BLaER1 (cell line): Measurements from ENCODE around the gene PYDC1.
"Not testable (repeated sequence)": the region's sequence is repeated elsewhere in the genome, so short reads cannot be mapped to it uniquely, and the experiment has no call there.

Experiments used
- H3K27ac ChIP-seq: shearing (Covaris generic); formaldehyde crosslinking; 2 replicates; pipeline ENCODE4 v1.8.1; 2022
- H3K27me3 ChIP-seq: shearing (Covaris generic); formaldehyde crosslinking; 2 replicates; pipeline ENCODE4 v1.8.1; 2022
- H3K36me3 ChIP-seq: shearing (Covaris generic); formaldehyde crosslinking; 2 replicates; pipeline ENCODE4 v1.8.1; 2022
- H3K4me1 ChIP-seq: shearing (Covaris generic); formaldehyde crosslinking; 2 replicates; pipeline ENCODE4 v1.8.1; 2022
- H3K4me2 ChIP-seq: shearing (Covaris generic); formaldehyde crosslinking; 2 replicates; pipeline ENCODE4 v1.8.1; 2022
- H3K4me3 ChIP-seq: shearing (Covaris generic); formaldehyde crosslinking; 2 replicates; pipeline ENCODE4 v1.8.1; 2022
- H3K9ac ChIP-seq: shearing (Covaris generic); formaldehyde crosslinking; 2 replicates; pipeline ENCODE4 v1.8.1; 2022
- H3K9me3 ChIP-seq: shearing (Covaris generic); formaldehyde crosslinking; 2 replicates; pipeline ENCODE4 v1.8.1; 2022
- H4K20me1 ChIP-seq: shearing (Covaris generic); formaldehyde crosslinking; 2 replicates; pipeline ENCODE4 v1.8.1; 2022
- Cebpa-rat ChIP-seq: shearing (Covaris generic); IDR thresholded peaks from 2 replicates; pipeline ENCODE4 v1.8.1; 2022

The PYDC1 gene

DNA sequence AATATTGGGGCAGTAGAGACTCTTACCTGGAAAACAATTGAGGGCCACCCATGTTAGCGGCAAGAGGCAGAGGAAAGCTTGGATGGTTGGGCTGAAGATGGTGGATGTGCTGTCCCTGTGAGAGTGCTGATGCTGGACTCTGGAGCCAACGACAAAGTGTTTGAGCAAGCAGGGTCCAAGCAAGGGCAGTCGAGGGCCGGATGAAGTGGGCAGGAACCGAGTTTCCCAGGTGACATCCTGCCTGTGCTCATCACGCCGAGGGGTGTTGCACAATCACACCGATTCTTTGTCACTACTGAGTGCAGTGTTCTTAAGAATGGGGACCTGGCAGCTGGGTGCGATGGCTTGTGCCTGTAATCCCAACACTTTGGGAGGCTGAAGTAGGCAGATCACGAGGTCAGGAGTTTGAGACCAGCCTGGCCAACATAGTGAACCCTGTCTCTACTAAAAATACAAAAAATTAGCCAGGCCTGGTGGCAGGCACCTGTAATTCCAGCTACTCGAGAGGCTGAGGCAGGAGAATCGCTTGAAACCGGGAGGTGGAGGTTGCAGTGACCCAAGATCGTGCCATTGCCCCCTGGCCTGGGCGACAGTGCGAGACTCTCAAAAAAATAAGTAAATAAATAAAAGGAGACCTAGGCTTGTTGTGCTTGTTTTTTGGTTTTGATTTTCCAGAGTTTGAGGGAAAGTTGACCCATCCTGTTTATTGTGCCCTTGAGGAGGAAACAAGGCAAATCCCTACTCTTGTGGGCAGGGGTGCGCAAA is 20.4 kb downstream of the PYDC1 start:
- Histone ChIP-seq H3K4me3 (no peak overlapping the region), H3K27me3 (no peaks in the 10 kb centered on the region), H3K9me3 (no peaks in the 10 kb centered on the region), H3K4me2 (no peak overlapping the region), H3K9ac (no peak overlapping the region), H3K4me1 (peaks cover 37% of the 10 kb centered on the region), H3K27ac (no peak overlapping the region), H4K20me1 (peaks cover 100% of the 10 kb centered on the region), H3K36me3 (peaks cover 88% of the 10 kb centered on the region)
- TF ChIP-seq Cebpa-rat, result no peak; the same call in 1 of the 2 replicates

DNA sequence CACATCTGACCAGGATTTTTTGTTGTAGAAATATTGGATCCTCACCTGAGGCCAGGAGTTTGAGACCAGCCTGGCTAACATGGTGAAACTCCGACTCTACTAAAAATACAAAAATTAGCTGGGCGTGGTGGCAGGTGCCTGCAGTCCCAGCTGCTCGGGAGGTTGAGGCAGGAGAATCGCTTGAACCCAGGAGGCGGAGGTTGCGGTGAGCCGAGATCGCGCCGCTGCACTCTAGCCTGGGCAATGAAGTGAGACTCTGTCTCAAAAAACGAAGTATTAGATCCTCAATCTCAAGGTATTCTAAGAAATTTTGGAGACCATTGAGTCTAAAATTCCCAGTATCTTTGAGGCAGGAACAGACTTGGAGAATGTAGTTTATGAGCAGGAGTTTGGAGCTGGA is 21.1 kb downstream of the PYDC1 start:
- Histone ChIP-seq H4K20me1 (peaks cover 100% of the 10 kb centered on the region), H3K36me3 (peaks cover 94% of the 10 kb centered on the region), H3K4me1 (peaks cover 30% of the 10 kb centered on the region)
- not testable (repeated sequence) for H3K4me3 ChIP-seq, H3K9me3 ChIP-seq, H3K4me2 ChIP-seq, H3K9ac ChIP-seq, H3K27ac ChIP-seq, H3K27me3 ChIP-seq

DNA sequence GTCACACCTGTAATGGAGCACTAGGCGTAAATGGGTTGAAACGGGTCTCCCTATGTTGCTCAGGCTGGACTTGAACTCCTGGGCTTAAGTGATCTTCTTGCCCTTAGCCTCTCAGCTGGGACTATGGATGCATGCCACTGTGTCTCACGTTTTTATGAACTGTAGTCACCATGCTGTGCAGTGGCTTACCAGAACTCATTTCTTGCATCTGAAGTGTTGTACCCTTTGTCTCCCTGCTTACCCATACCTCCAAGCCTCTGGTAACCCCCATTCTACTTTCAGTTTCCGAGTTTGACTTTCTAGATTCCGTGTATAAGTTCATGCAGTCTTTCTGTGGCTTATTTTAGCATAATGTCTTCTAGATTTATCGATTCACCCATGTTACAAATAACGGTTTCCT is 22.0 kb downstream of the PYDC1 start:
- peaks cover 100% of the 10 kb centered on the region for H4K20me1 ChIP-seq
- H3K27me3 ChIP-seq, result no peaks in the 10 kb centered on the region
- no peaks in the 10 kb centered on the region for H3K9me3 ChIP-seq
- H3K4me2 ChIP-seq, result no peak overlapping the region
- no peak overlapping the region for H3K27ac ChIP-seq
- TF ChIP-seq Cebpa-rat, result no peak
- H3K4me3 ChIP-seq, result no peak overlapping the region
- peaks cover 21% of the 10 kb centered on the region for H3K4me1 ChIP-seq
- peaks cover 99% of the 10 kb centered on the region for H3K36me3 ChIP-seq
- H3K9ac ChIP-seq, result no peak overlapping the region

DNA sequence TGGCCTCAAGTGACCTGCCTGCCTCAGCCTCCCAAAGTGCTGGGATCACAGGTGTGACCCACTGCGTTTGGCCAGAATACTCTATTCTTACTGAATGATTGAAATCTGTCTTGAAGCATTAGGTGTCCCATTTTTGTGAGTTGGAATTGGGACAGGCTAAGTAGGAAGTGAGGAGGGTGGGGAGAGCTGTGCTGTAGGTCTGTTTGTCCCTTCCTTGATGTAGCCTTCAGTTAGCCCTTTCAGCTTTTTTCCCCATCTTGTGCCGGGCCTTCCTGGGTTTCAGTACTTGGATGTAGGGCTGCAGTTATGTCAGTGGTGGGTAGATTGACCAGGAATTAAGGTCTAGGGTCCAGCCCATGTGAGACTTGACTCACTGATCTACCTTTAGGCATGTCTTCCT is 23.1 kb downstream of the PYDC1 start:
- H4K20me1 ChIP-seq, result peaks cover 100% of the 10 kb centered on the region
- H3K36me3 ChIP-seq, result peaks cover 99% of the 10 kb centered on the region
- no peak overlapping the region for H3K4me2 ChIP-seq
- H3K4me3 ChIP-seq, result no peak overlapping the region
- TF ChIP-seq Cebpa-rat, result no peak
- no peak overlapping the region for H3K27ac ChIP-seq
- no peak overlapping the region for H3K9ac ChIP-seq
- H3K4me1 ChIP-seq, result peaks cover 10% of the 10 kb centered on the region
- no peaks in the 10 kb centered on the region for H3K9me3 ChIP-seq
- H3K27me3 ChIP-seq, result no peaks in the 10 kb centered on the region

DNA sequence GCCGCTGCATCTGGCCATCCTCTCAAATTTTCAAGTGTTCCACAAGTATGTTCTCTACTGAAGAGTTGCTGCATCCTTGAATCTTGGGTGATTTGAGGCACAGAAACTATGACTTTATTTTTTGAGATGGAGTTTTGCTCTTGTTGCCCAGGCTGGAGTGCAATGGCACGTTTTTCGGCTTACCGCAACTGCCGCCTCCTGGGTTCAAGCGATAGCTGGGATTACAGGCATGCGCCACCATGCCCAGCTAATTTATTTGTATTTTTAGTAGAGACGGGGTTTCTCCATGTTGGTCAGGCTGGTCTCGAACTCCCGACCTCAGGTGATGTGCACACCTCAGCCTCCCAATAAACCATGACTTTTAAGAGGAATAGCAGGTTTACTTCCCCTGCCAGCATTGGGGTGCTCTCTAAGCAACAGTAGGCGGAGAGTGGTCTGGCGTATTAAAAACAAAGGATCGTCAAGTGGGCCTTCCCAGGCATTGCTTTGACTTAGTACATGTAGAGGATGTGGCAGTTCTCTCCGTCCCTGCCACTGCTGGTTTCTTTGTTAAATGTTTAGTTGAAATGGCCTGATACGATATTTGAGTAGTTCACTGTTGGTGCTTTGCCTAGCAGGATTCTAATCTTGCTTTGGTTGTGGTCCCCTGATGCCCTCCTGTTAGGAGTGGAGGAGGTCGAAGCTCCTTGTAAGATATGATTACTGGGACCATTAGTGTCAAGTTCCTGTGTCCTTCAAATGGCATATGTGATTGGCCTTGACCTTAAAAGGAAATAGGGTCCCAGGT is 23.9 kb downstream of the PYDC1 start:
- H4K20me1 ChIP-seq, result peaks cover 100% of the 10 kb centered on the region
- H3K27me3 ChIP-seq, result no peaks in the 10 kb centered on the region
- H3K4me3 ChIP-seq, result no peak overlapping the region
- no peak overlapping the region for H3K4me2 ChIP-seq
- H3K36me3 ChIP-seq, result peaks cover 99% of the 10 kb centered on the region
- TF ChIP-seq Cebpa-rat, result no peak
- no peak overlapping the region for H3K27ac ChIP-seq
- no peaks in the 10 kb centered on the region for H3K9me3 ChIP-seq
- H3K4me1 ChIP-seq, result peaks cover 5% of the 10 kb centered on the region; the same call in 1 of the 2 replicates
- no peak overlapping the region for H3K9ac ChIP-seq

DNA sequence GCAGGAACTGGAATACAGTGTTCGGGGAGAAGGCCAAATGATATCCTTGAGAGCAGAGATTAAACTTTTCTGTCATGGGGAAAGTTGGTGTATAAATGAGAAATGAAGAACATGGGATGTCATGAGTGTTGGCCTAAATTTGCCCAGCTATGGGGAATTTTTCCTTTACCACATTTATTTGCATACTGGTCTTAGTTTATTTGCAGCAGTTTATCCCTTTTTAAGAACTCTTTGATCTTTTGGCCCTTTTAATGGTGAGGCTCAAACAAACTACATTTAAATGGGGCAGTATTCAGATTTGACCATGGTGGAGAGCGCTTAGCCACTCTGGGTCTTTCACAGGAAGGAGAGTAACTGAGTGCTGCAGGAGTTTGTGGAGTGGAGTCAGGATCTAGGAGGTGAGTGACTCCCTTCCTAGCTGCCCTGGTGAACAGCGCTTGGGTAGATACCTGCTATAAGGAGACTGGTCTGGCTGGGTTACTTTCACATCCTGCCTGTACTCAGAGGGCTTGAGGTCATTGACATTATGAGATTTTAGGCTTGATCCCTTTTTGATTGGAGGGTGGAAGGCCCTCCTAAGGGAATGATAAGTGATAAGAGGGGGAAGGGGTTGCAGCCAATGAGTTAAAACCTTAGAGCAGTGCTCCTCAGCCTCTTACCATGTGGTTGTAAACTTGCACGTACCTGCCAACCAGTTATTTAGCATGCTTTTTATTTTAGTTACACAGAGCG is 25.1 kb downstream of the PYDC1 start:
- H3K27me3 ChIP-seq, result no peaks in the 10 kb centered on the region
- no peak overlapping the region for H3K27ac ChIP-seq
- peaks cover 100% of the 10 kb centered on the region for H4K20me1 ChIP-seq
- H3K4me1 ChIP-seq, result no peaks in the 10 kb centered on the region
- H3K4me3 ChIP-seq, result no peak overlapping the region
- H3K36me3 ChIP-seq, result peaks cover 100% of the 10 kb centered on the region
- H3K4me2 ChIP-seq, result no peak overlapping the region
- TF ChIP-seq Cebpa-rat, result no peak
- no peaks in the 10 kb centered on the region for H3K9me3 ChIP-seq
- no peak overlapping the region for H3K9ac ChIP-seq

DNA sequence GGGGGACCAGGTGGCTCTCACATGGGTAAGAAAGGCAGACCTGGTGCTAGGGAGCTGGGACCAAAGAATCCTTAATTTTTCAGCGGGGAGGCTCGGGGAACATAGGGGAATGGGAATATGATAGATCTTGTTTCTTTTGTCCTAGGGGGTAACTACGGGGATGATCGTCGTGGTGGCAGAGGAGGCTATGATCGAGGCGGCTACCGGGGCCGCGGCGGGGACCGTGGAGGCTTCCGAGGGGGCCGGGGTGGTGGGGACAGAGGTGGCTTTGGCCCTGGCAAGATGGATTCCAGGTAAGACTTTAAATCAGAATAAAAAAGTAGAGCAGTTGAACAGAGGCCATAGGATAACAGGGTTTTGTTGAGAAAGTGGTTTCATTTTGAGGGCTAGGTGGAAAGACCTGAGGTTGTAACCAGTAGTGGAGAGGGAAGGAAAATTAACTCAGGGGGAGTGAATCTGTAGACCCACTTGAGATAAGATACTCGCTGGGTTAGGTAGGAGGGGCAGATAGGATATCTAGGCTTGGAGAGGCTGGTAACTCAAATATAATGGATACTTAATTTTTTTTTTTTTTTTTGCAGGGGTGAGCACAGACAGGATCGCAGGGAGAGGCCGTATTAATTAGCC is 26.0 kb downstream of the PYDC1 start:
- Histone ChIP-seq H3K4me3 (no peak overlapping the region), H3K36me3 (peaks cover 100% of the 10 kb centered on the region), H3K27ac (no peak overlapping the region), H3K27me3 (no peaks in the 10 kb centered on the region), H3K4me2 (no peak overlapping the region), H3K4me1 (0 out of 2 replicates have a peak, but pooled peaks cover 5% of the 10 kb centered on the region), H3K9ac (no peak overlapping the region), H3K9me3 (no peaks in the 10 kb centered on the region), H4K20me1 (peaks cover 100% of the 10 kb centered on the region)
- TF ChIP-seq Cebpa-rat, result no peak

DNA sequence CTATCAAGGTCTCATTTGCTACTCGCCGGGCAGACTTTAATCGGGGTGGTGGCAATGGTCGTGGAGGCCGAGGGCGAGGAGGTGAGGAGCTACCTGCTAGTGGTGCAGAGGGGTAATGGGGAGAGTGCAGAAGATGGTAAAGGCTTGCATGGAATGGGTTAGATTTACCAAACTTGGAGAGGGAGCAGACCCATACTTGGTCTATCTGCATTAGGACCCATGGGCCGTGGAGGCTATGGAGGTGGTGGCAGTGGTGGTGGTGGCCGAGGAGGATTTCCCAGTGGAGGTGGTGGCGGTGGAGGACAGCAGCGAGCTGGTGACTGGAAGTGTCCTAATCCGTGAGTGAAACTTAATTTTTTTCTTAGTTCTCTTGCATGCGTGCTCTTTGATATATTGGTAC is 26.9 kb downstream of the PYDC1 start:
- Histone ChIP-seq H3K9me3 (no peaks in the 10 kb centered on the region), H3K27ac (no peak overlapping the region), H3K36me3 (peaks cover 100% of the 10 kb centered on the region)

DNA sequence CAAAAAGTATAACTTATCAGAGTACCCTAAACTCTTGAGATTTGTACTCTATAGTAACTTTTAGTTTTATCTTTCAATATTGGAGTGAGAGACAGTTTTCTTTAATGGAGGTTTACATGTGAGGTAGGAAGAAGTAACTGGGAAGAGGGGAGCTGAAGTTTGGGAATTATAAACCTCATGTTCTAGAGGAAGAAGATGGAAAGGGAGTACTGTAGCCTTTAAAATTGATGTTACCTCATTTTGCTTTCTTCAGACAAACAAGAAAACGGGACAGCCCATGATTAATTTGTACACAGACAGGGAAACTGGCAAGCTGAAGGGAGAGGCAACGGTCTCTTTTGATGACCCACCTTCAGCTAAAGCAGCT is 27.5 kb downstream of the PYDC1 start:
- Histone ChIP-seq H3K4me1 (peaks cover 16% of the 10 kb centered on the region; the same call in 1 of the 2 replicates), H3K4me2 (no peak overlapping the region), H3K9ac (no peak overlapping the region), H4K20me1 (peaks cover 100% of the 10 kb centered on the region), H3K36me3 (peaks cover 100% of the 10 kb centered on the region), H3K27ac (no peak overlapping the region), H3K9me3 (no peaks in the 10 kb centered on the region), H3K4me3 (no peak overlapping the region), H3K27me3 (no peaks in the 10 kb centered on the region)
- TF ChIP-seq Cebpa-rat, result no peak

More for the DNA sequence above, 26.9 kb downstream of the PYDC1 start:
- Histone ChIP-seq H3K27me3 (no peaks in the 10 kb centered on the region), H3K4me3 (no peak overlapping the region), H4K20me1 (peaks cover 100% of the 10 kb centered on the region), H3K4me1 (peaks cover 14% of the 10 kb centered on the region; the same call in 1 of the 2 replicates), H3K4me2 (no peak overlapping the region), H3K9ac (no peak overlapping the region)
- no peak for TF ChIP-seq Cebpa-rat
